ENCODE results near the gene HOXB2.

HOXB2 gene

GRCh38 chr17:48568499-48569239 is 23.8 kb upstream of the HOXB2 start:
- H3K9me3 ChIP-seq (ENCODE audit: insufficient read depth, low read length) = no peaks in the 10 kb centered on the region
- peaks cover 4% of the 10 kb centered on the region; the same call in 1 of the 2 replicates for H4K20me1 ChIP-seq (ENCODE audit: insufficient read depth, low read length)
- no peak overlapping the region for H3K27ac ChIP-seq (ENCODE audit: low read length)
- H2AFZ ChIP-seq (ENCODE audit: low read depth, low read length) = no peak overlapping the region
- no peak for TF ChIP-seq CTCF (IDR thresholded peaks at IDR 0.05; ENCODE audit: low read depth, low read length)
- TF ChIP-seq EZH2phosphoT487 (IDR thresholded peaks at IDR 0.05; ENCODE audit: low read depth) = no peak
- peaks cover 17% of the 10 kb centered on the region for H3K4me1 ChIP-seq (ENCODE audit: low read length)
- no peak overlapping the region for H3K4me2 ChIP-seq (ENCODE audit: low read length)
- H3K9ac ChIP-seq (ENCODE audit: low read length) = no peak overlapping the region
- no peak overlapping the region for H3K4me3 ChIP-seq (ENCODE audit: low read length)
- H3K79me2 ChIP-seq (ENCODE audit: low read length) = peaks cover 44% of the 10 kb centered on the region
- no peaks in the 10 kb centered on the region for H3K27me3 ChIP-seq (ENCODE audit: low read depth, low read length)
- peaks cover 44% of the 10 kb centered on the region for H3K36me3 ChIP-seq (replicated peaks; ENCODE audit: low read depth, low read length)

- Histone ChIP-seq H3K4me2 (ENCODE audit: low read length) (no peak overlapping the region), H3K27ac (ENCODE audit: low read length) (no peak overlapping the region), H2AFZ (ENCODE audit: low read depth, low read length) (no peak overlapping the region), H4K20me1 (ENCODE audit: insufficient read depth, low read length) (peaks cover 4% of the 10 kb centered on the region; the same call in 1 of the 2 replicates), H3K4me3 (ENCODE audit: low read length) (no peak overlapping the region), H3K36me3 (replicated peaks; ENCODE audit: low read depth, low read length) (peaks cover 48% of the 10 kb centered on the region), H3K27me3 (ENCODE audit: low read depth, low read length) (no peaks in the 10 kb centered on the region), H3K9ac (ENCODE audit: low read length) (no peak overlapping the region), H3K4me1 (ENCODE audit: low read length) (peaks cover 20% of the 10 kb centered on the region), H3K79me2 (ENCODE audit: low read length) (peaks cover 48% of the 10 kb centered on the region), H3K9me3 (ENCODE audit: insufficient read depth, low read length) (no peaks in the 10 kb centered on the region)
- no peak for TF ChIP-seq EZH2phosphoT487 (IDR thresholded peaks at IDR 0.05; ENCODE audit: low read depth)
- TF ChIP-seq CTCF (IDR thresholded peaks at IDR 0.05; ENCODE audit: low read depth, low read length) = no peak
Measured at GRCh38 chr17:48567646-48568354, 22.9 kb upstream of the HOXB2 start.

GRCh38 chr17:48567209-48567608 is 22.3 kb upstream of the HOXB2 start:
- Histone ChIP-seq H3K36me3 (replicated peaks; ENCODE audit: low read depth, low read length) (peaks cover 44% of the 10 kb centered on the region), H3K4me2 (ENCODE audit: low read length) (no peak overlapping the region), H4K20me1 (ENCODE audit: insufficient read depth, low read length) (peaks cover 4% of the 10 kb centered on the region; the same call in 1 of the 2 replicates), H2AFZ (ENCODE audit: low read depth, low read length) (no peak overlapping the region), H3K27me3 (ENCODE audit: low read depth, low read length) (no peaks in the 10 kb centered on the region), H3K79me2 (ENCODE audit: low read length) (peaks cover 54% of the 10 kb centered on the region), H3K4me3 (ENCODE audit: low read length) (no peak overlapping the region), H3K27ac (ENCODE audit: low read length) (no peak overlapping the region), H3K9me3 (ENCODE audit: insufficient read depth, low read length) (no peaks in the 10 kb centered on the region), H3K9ac (ENCODE audit: low read length) (no peak overlapping the region), H3K4me1 (ENCODE audit: low read length) (peaks cover 26% of the 10 kb centered on the region)
- TF ChIP-seq CTCF (IDR thresholded peaks at IDR 0.05; ENCODE audit: low read depth, low read length) (no peak), EZH2phosphoT487 (IDR thresholded peaks at IDR 0.05; ENCODE audit: low read depth) (no peak)

- Histone ChIP-seq H3K9me3 (ENCODE audit: insufficient read depth, low read length) (no peaks in the 10 kb centered on the region), H4K20me1 (ENCODE audit: insufficient read depth, low read length) (peaks cover under 1% of the 10 kb centered on the region; the same call in 1 of the 2 replicates), H3K79me2 (ENCODE audit: low read length) (peaks cover 55% of the 10 kb centered on the region), H3K27me3 (ENCODE audit: low read depth, low read length) (no peaks in the 10 kb centered on the region), H2AFZ (ENCODE audit: low read depth, low read length) (no peak overlapping the region), H3K4me2 (ENCODE audit: low read length) (no peak overlapping the region), H3K4me3 (ENCODE audit: low read length) (no peak overlapping the region), H3K27ac (ENCODE audit: low read length) (no peak overlapping the region), H3K9ac (ENCODE audit: low read length) (no peak overlapping the region), H3K36me3 (replicated peaks; ENCODE audit: low read depth, low read length) (peaks cover 39% of the 10 kb centered on the region), H3K4me1 (ENCODE audit: low read length) (peaks cover 31% of the 10 kb centered on the region)
- no peak for TF ChIP-seq EZH2phosphoT487 (IDR thresholded peaks at IDR 0.05; ENCODE audit: low read depth)
- no peak for TF ChIP-seq CTCF (IDR thresholded peaks at IDR 0.05; ENCODE audit: low read depth, low read length)
Measured at GRCh38 chr17:48566717-48567116, 21.8 kb upstream of the HOXB2 start.

Data from OCI-LY3 (cell line).